Inflammatory macrophage treated with lipopolysaccharide for 4 hours (primary cell): Measurements from ENCODE around the gene SMYD3.
"Not testable (repeated sequence)": the region's sequence is repeated elsewhere in the genome, so short reads cannot be mapped to it uniquely, and the experiment has no call there.

Experiments
- DNase-seq: peaks from one replicate; pipeline ENCODE4 v3.0.0-alpha.2; 2020

Gene SMYD3

GRCh38 chr1:245969283-245969682 lies 537.8 kb downstream of the SMYD3 start:
- DNase-seq: no peak

GRCh38 chr1:245968775-245969174 lies 538.3 kb downstream of the SMYD3 start:
- no peak for DNase-seq

- DNase-seq: no peak
Observed at GRCh38 chr1:245965398-245965797, 541.7 kb downstream of the SMYD3 start.

GRCh38 chr1:245963649-245964048 lies 543.4 kb downstream of the SMYD3 start:
- DNase-seq: no peak

GRCh38 chr1:245962453-245962852 lies 544.6 kb downstream of the SMYD3 start:
- DNase-seq: no peak

- no peak for DNase-seq
Observed at GRCh38 chr1:245961137-245961540, 545.9 kb downstream of the SMYD3 start.

GRCh38 chr1:245960171-245960570 lies 546.9 kb downstream of the SMYD3 start:
- no peak for DNase-seq

- no peak for DNase-seq
Observed at GRCh38 chr1:245958016-245958415, 549.1 kb downstream of the SMYD3 start.

- DNase-seq: no peak
Observed at GRCh38 chr1:245957427-245957826, 549.7 kb downstream of the SMYD3 start.

GRCh38 chr1:245956225-245956624 lies 550.9 kb downstream of the SMYD3 start:
- no peak for DNase-seq

GRCh38 chr1:245953876-245954660 lies 553.0 kb downstream of the SMYD3 start:
- DNase-seq: peak; percentile 29

GRCh38 chr1:245952383-245953026 lies 554.6 kb downstream of the SMYD3 start:
- no peak for DNase-seq

GRCh38 chr1:245948786-245949185 lies 558.3 kb downstream of the SMYD3 start:
- no peak for DNase-seq

- DNase-seq: no peak
Observed at GRCh38 chr1:245946905-245947304, 560.2 kb downstream of the SMYD3 start.

- not testable (repeated sequence) for DNase-seq
Observed at GRCh38 chr1:245945136-245945535, 561.9 kb downstream of the SMYD3 start.

GRCh38 chr1:245942856-245943255 lies 564.2 kb downstream of the SMYD3 start:
- DNase-seq: no peak

- DNase-seq: not testable (repeated sequence)
Observed at GRCh38 chr1:245941771-245942170, 565.3 kb downstream of the SMYD3 start.

GRCh38 chr1:245939756-245940345 lies 567.2 kb downstream of the SMYD3 start:
- no peak for DNase-seq

GRCh38 chr1:245938046-245938435 lies 569.0 kb downstream of the SMYD3 start:
- DNase-seq: no peak

GRCh38 chr1:245937316-245938045 lies 569.6 kb downstream of the SMYD3 start:
- no peak for DNase-seq

- DNase-seq: no peak
Observed at GRCh38 chr1:245934409-245934808, 572.7 kb downstream of the SMYD3 start.

- DNase-seq: no peak
Observed at GRCh38 chr1:245933431-245934045, 573.5 kb downstream of the SMYD3 start.
